A549 treated with Hydrocortisone at 1 μM for 4 hours (cell line): ENCODE measurements around the gene CIITA. TPM values are rescaled to one million over a fixed set of nuclear protein-coding genes. Genes with fewer than 3 reads are reported as not detected.

Experiments
- total RNA-seq: library from RNA; stranded (reverse); fragments of 200-300 nt; extraction: Qiagen RNA extraction; gene quantifications from 5 replicates; pipeline ENCODE4 v1.2.3, GENCODE V29; 2022

Gene CIITA
- total RNA-seq, result 0.03 to 0.15 TPM (median 0.13 TPM) in 5 replicates

DNA sequence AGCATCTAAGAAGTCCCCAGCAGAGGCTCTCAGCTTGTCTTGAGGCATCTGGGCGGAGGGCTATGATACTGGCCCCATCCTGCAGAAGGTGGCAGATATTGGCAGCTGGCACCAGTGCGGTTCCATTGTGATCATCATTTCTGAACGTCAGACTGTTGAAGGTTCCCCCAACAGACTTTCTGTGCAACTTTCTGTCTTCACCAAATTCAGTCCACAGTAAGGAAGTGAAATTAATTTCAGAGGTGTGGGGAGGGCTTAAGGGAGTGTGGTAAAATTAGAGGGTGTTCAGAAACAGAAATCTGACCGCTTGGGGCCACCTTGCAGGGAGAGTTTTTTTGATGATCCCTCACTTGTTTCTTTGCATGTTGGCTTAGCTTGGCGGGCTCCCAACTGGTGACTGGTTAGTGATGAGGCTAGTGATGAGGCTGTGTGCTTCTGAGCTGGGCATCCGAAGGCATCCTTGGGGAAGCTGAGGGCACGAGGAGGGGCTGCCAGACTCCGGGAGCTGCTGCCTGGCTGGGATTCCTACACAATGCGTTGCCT lies at the start of gene CIITA:
Gene CIITA (plus strand): TSS at position 404 of the 543 bp plus-strand sequence. CDS start 129 bp downstream, at position 533.

GRCh38 chr16:10942352-10943063 lies 65.5 kb downstream of the CIITA start, which contains the start of gene DEXI:
TSS of gene DEXI (minus strand) at chr16:10942468. CDS start at chr16:10942005, 463 bp downstream.

DNA sequence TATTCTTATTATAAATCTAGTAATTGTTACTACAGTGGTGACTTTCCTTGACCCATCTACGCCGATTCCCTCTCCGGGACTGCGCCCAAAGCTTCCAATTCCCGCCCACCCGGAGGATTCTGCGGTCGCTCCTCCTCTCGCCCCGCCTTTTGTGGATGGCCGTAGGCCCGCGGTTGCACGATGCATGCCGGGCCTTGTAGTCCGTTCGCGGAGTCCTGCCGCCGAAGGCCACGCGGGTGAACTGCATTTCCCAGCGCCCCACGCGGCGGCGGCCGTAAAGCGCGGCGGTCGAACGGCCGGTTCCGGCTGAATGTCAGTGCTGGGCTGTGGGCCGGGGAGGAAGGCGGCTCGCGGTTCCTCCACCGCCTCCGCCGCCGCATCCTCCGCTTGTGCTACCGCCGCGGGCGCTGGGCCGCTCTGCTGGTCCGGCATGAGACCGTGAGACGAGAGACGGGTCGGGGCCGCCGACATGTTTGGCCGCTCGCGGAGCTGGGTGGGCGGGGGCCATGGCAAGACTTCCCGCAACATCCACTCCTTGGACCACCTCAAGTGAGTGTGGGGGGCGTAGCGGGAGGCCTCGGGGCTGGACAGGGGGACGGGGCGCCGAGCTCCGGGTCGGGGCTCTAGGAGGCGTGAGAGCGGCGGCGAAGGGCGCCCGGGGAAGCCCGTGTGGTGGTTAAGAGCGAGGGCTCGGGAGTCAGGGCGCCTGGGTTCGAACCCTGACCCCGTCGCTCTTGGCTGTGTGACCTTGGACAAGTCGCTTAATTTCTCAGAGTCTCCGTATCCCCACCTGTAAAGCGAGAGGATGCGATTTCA lies 67.5 kb downstream of the CIITA start, which contains the start of gene CLEC16A:
Gene CLEC16A (plus strand): TSS at position 316 of the 816 bp plus-strand sequence. CDS start 154 bp downstream, at position 470.

Other genes with a start within 250 kb of the CIITA start
- gene TEKT5, start 182.3 kb upstream of the CIITA start, total RNA-seq, result 0.08 to 0.17 TPM (median 0.16 TPM) in 3 of 5 replicates, not detected in the others
- 43.3 to 47.9 TPM (median 46.8 TPM) in 5 replicates for gene NUBP1, start 133.4 kb upstream of the CIITA start, total RNA-seq
- gene TVP23A, start 58.4 kb upstream of the CIITA start, total RNA-seq, result 0.08 to 0.18 TPM (median 0.13 TPM) in 5 replicates
- gene DEXI, start 65.3 kb downstream of the CIITA start, total RNA-seq, result 38.2 to 45.0 TPM (median 42.1 TPM) in 5 replicates
- gene CLEC16A, start 67.4 kb downstream of the CIITA start, total RNA-seq, result 9.5 to 12.2 TPM (median 10.6 TPM) in 5 replicates